GM18951 (cell line): ENCODE data around the gene ALDH4A1.

Experiments used
- POLR2A ChIP-seq: IDR thresholded peaks from 4 replicates; pipeline ENCODE4 v1.6.1; 2011; ENCODE audit warnings: mild to moderate bottlenecking; ENCODE audit not compliant: insufficient read length, insufficient read depth; ENCODE audit errors: extremely low read depth
- in situ Hi-C: fragments of 300-500 bp; cut with MboI; formaldehyde crosslinking; loops from one replicate; pipeline ENCODE4 v1.12.0; 2022; ENCODE audit warnings: low sequenced_read_pairs, mixed read lengths, inconsistent platforms; ENCODE audit not compliant: unreplicated experiment

The ALDH4A1 gene

DNA sequence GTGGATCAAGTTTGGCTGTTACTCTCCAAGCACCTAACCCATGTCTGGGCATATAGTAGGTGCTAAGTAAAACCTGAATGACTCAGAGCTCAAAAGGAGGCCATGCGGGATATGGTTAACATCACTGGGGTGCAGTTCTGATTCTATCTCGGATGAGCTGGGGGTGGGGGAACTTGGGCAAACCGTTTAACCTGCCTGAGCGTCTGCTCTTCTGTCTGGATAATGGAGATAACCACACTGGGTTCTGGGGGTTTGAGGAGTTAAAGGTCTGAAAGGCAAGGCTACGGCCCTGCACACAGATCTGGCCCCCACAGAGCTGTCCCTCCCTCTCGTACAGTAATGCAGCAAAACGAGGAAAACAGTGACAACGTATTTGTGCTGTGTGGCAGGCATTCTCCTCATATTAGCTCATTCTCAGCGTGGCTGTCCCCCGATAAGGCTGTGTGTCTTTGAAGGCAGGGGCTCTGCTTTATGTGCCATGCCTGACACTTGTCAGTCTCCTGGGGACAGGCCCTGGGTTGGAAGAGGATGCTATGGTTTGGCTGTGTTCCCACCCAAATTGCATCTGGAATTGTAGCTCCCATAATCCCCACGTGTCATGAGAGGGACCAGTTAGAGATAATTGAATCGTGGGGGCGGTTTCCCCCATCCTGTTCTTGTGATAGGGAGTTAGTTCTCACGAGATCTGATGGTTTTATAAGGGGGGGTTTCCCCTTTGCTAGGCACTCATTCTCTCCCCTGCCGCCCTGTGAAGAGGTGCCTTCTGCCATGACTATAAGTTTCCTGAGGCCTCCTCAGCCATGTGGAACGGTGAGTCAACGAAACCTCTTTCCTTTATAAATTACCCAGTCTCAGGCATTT is 6.8 kb upstream of the ALDH4A1 start:
- TF ChIP-seq POLR2A, result no peak
- in situ Hi-C loops, result loop anchor here (25.0 kb wide), 2 partner anchors 178 to 328 kb away; no protein-coding TSS in a partner anchor

GRCh38 chr1:18907917-18908845 is 5.8 kb upstream of the ALDH4A1 start:
- TF ChIP-seq POLR2A, result no peak
- in situ Hi-C loops, result loop anchor here (25.0 kb wide), 2 partner anchors 179 to 329 kb away; no protein-coding TSS in a partner anchor

- in situ Hi-C loops, result loop anchor here (25.0 kb wide), 2 partner anchors 180 to 330 kb away; no protein-coding TSS in a partner anchor
- no peak for TF ChIP-seq POLR2A
Measured at GRCh38 chr1:18907021-18907916, 4.9 kb upstream of the ALDH4A1 start.

GRCh38 chr1:18903291-18903756 is 969 bp upstream of the ALDH4A1 start:
- in situ Hi-C loops, result loop anchor here (25.0 kb wide), 2 partner anchors 184 to 334 kb away; no protein-coding TSS in a partner anchor
- TF ChIP-seq POLR2A, result no peak

DNA sequence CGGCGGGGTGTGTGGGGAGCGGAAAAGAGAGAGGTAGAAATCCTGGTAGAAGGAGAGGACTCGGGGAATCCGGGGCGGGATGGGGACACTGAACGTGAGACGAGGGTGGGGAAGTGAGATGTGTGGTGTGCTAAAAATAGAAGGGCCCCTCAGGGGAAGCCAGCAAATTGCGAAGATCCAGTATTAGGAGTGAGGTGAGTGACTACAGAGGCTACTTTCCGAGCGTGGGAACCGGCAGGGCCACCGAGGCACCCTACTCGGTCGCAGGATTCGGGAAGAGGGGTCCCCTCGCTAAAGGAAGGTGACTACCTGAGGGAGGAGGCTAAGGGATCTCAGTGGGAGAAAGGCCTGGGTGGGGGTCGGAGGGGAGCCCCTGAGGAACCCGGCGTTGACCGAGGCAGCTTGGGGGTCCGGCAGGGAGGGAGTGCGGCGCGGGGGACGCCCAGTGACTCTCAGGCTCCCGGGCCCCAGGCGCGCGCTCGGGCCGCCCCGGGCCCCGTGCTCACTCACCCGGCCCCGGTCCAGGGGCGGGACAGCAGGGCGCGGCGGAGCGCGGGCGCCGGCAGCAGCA is 318 bp downstream of the ALDH4A1 start:
- peak; percentile 67 for TF ChIP-seq POLR2A
- in situ Hi-C loops, result loop anchor here (25.0 kb wide), 2 partner anchors 185 to 335 kb away; no protein-coding TSS in a partner anchor

DNA sequence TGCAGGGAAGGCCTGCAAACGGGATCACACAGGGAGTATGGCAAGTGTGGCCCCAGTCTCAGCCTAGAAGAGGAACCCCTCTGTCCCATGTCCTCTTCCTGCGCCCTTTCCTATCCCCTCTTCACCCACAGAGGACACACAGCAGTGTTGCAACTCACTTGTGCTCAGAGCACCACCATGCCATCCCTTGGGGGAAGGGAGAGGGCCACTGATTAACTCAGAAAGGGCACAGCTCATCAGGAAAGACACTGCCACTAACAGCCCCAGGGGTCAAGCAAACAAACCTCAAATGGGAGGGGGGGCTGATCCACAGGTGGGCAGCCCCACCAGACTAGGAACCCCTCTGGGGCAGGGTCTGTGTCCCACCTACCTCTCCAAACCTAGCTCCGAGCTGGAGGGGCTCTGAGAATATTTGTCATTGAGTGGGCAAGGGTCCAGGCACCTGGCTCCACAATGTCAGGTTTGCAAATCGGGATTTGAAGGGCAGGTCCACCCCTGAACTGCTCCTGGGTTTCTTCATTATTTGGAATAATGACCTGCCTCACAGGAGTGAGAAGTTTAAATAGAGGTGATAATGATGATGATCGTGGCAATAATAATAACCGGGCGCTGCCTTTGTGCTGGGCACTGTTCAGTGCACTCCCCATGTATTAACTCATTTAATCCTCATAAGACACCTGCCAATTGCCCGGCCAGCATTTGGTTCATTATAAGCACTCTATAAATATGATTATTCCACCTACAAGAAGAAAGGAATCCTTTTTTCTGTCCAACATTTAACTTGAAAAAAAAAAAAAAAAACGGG is 1.0 kb downstream of the ALDH4A1 start:
- no peak for TF ChIP-seq POLR2A
- in situ Hi-C loops, result loop anchor here (25.0 kb wide), 2 partner anchors 186 to 336 kb away; no protein-coding TSS in a partner anchor

- in situ Hi-C loops, result loop anchor here (25.0 kb wide), 2 partner anchors 187 to 337 kb away; no protein-coding TSS in a partner anchor
- TF ChIP-seq POLR2A, result no peak
Measured at GRCh38 chr1:18900303-18900841, 2.0 kb downstream of the ALDH4A1 start.

- in situ Hi-C loops, result loop anchor here (25.0 kb wide), 2 partner anchors 188 to 338 kb away; no protein-coding TSS in a partner anchor
- TF ChIP-seq POLR2A, result no peak
Measured at GRCh38 chr1:18899363-18900049, 2.8 kb downstream of the ALDH4A1 start.

- no peak for TF ChIP-seq POLR2A
- in situ Hi-C loops, result no loop called here
Measured at GRCh38 chr1:18898567-18898966, 3.8 kb downstream of the ALDH4A1 start.

DNA sequence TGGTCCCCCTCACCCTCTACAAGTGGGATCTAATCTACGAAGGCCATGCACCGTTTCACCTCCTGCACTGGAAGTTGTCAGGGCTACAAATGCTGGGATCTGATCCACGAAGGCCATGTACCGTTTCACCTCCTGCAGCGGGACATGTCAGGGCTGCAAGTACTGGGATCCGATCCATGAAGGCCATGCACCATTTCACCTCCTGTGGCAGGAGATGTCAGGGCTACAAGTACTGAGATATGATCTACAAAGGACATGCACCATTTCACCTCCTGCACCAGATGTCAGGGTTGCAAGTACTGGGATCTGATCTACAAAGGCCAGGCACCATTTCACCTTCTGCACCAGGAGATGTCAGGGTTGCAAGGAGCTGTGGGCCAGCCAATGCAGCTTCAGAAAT is 7.0 kb downstream of the ALDH4A1 start:
- TF ChIP-seq POLR2A, result no peak
- in situ Hi-C loops, result no loop called here
